ENCODE results near the gene ATXN1.

- TF ChIP-seq CTCF (conservative IDR thresholded peaks at IDR 0.05; ENCODE audit: low read depth, low read length) (no peak), EZH2 (IDR thresholded peaks at IDR 0.05; ENCODE audit: low read length, unreplicated experiment) (no peak)
Measured at GRCh38 chr6:16733085-16733484, 28.2 kb downstream of the ATXN1 start.

Data from PC-3 (cell line).